NB4 (cell line): ENCODE measurements around the gene DEF6.
"Not testable (repeated sequence)": the region's sequence is repeated elsewhere in the genome, so short reads cannot be mapped to it uniquely, and the experiment has no call there.

Experiments
- POLR2A ChIP-seq: IDR thresholded peaks from 2 replicates; pipeline ENCODE4 v1.6.1; 2011; ENCODE audit warnings: mild to moderate bottlenecking; ENCODE audit not compliant: insufficient read length; ENCODE audit errors: extremely low read depth
- TF ChIP-seq, protein P1 (sequence below): IDR thresholded peaks from one replicate; pipeline ENCODE4 v1.5.1; 2012; ENCODE audit warnings: low read depth, low read length
- TF ChIP-seq, protein P2 (sequence below): IDR thresholded peaks from 2 replicates; pipeline ENCODE4 v1.6.1; 2011; ENCODE audit warnings: low read depth, low read length

DNA sequence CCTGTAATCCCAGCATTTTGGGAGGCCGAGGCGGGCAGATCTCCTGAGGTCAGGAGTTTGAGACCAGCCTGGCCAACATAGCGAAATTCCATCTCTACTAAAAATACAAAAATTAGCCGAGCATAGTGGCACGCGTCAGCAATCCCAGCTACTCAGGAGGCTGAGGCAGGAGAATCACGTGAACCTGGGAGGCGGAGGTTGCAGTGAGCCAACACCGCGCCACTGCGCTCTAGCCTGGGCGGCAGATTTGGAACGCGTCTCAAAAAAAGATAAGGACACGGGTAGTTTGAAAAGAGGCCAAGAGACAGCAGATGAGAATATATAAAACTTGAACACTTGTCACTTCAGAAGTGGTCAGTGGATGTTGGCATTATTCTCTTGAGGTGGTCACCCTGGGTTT, 9.5 kb downstream of the DEF6 start:
- TF ChIP-seq, protein P1, sequence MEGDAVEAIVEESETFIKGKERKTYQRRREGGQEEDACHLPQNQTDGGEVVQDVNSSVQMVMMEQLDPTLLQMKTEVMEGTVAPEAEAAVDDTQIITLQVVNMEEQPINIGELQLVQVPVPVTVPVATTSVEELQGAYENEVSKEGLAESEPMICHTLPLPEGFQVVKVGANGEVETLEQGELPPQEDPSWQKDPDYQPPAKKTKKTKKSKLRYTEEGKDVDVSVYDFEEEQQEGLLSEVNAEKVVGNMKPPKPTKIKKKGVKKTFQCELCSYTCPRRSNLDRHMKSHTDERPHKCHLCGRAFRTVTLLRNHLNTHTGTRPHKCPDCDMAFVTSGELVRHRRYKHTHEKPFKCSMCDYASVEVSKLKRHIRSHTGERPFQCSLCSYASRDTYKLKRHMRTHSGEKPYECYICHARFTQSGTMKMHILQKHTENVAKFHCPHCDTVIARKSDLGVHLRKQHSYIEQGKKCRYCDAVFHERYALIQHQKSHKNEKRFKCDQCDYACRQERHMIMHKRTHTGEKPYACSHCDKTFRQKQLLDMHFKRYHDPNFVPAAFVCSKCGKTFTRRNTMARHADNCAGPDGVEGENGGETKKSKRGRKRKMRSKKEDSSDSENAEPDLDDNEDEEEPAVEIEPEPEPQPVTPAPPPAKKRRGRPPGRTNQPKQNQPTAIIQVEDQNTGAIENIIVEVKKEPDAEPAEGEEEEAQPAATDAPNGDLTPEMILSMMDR = not testable (repeated sequence)
- TF ChIP-seq POLR2A = not testable (repeated sequence)
- TF ChIP-seq, protein P2, sequence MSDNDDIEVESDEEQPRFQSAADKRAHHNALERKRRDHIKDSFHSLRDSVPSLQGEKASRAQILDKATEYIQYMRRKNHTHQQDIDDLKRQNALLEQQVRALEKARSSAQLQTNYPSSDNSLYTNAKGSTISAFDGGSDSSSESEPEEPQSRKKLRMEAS = not testable (repeated sequence)
